8988T (cell line): ENCODE results near the gene ZNF273.
A peak's percentile ranks its signal among the peaks of the same experiment; 100 is the strongest.
"Not testable (repeated sequence)": the region's sequence is repeated elsewhere in the genome, so short reads cannot be mapped to it uniquely, and the experiment has no call there.

Experiments
- DNase-seq: peaks from one replicate; pipeline ENCODE4 v3.0.0; 2011

Gene ZNF273

DNA sequence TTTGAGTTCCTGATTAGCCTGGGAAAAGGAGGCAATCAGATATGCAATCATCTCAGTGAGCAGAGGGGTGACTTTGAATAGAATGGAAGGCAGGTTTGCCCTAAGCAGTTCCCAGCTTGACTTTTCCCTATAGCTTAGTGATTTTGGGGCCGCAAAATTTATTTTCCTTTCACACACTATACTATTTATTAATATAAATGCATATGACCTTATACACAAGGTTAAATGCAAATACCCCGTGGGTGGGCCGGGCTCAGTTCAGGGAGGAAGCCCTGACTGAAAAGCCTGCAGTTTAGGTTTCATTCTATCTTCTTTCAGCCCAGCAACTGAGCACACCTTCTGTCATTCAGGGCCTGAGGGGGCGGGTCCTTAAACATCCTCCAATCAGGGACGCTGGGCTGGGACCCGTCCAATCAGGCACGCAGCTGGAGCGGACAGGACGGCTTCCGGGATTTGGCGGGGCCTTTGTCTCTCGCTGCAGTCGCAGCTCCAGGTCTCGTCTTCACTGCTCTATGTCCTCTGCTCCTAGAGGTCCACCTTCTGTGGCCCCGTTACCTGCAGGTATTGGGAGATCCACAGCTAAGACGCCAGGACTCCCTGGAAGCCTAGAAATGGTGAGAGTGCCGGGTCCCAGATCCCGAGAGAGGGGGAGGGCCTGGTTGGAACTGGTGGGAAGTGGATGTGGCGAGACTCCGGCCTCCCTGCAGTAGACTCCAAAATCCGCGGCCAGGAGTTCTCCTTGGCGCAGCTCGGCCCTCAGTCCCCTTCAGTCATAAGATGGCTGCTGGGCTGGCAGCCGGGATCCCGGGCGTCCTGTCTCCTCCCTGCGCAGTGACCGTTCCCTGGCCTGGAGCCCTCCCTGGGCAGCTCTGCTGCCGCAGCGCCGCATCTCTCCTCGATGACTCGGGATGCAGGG, at the start of gene ZNF273:
Gene ZNF273 (plus strand): TSS at position 468 of the 916 bp plus-strand sequence. CDS start 45 bp downstream, at position 513.
- DNase-seq, result peak; percentile 26

GRCh38 chr7:64853679-64854078, 49.4 kb upstream of the ZNF273 start:
- DNase-seq, result no peak

- no peak for DNase-seq
These were observed 48.1 kb upstream of the ZNF273 start for GRCh38 chr7:64854969-64855368.

GRCh38 chr7:64863021-64863420, 40.1 kb upstream of the ZNF273 start:
- no peak for DNase-seq

DNA sequence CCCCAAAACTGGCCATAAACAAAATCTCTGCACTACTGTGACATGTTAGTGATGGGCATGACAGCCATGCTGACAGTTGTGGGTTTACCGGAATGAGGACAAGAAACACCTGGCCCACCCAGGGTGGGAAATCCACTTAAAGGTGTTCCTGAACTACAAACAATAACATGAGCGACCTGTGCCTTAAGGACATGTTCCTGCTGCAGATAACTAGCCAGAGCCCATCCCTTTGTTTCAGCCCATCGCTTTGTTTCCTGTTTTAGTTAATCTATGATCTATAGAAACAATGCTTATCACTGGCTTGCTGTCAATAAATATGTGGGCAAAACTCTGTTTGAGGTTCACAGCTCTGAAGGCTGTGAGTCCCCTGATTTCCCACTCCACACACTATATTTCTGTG, 39.5 kb upstream of the ZNF273 start:
- not testable (repeated sequence) for DNase-seq

GRCh38 chr7:64863969-64864368, 39.1 kb upstream of the ZNF273 start:
- DNase-seq, result no peak

DNA sequence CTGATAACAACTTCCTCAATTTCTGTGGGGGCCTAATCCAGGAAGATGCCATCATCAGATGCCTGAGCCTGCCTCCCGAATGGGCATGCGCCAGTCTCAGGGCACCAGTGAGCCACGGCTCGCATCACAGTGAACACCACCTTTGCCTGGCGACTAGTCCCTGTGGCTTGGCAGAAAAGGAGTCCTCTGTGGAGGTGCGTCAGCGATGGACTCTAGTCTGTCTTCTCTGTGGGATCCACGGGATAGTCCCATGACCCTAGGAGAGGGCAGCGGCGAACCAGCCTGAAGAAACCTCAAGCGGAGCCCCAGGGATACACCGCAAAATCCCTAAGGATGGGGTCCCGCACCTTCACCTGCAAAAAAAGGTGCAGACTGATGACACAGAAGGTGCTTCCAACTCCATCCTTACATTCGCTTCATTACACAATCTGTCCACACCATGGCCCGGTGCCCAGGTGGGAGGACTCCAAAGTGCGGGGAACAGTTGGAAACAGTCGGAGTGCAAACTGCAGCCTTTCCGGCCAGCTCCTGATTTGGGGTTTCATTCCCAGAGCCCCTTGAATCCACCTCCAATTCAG, 35.1 kb upstream of the ZNF273 start:
- DNase-seq, result no peak

DNA sequence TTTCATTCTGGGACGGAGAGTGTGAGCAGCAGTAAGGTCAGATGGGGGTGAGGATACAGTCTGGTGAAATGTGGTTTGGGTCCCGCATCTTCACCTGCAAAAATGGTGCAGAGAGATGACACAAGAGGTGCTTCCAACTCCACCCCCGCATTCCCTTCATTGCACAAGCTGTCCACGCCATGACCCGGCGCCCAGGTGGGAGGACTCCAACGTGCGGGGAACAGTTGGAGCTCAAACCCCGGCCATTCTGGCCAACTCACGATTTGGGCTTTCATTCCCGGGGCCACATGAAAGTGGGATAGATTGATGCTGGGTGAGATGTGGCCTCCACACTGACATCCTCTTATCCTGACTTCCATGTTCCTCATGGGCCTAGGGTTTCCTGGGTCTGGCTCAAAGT, 34.6 kb upstream of the ZNF273 start:
- DNase-seq, result no peak

GRCh38 chr7:64869121-64869725, 33.9 kb upstream of the ZNF273 start:
- no peak for DNase-seq

- no peak for DNase-seq
These were observed 33.0 kb upstream of the ZNF273 start for GRCh38 chr7:64869912-64870562.

DNA sequence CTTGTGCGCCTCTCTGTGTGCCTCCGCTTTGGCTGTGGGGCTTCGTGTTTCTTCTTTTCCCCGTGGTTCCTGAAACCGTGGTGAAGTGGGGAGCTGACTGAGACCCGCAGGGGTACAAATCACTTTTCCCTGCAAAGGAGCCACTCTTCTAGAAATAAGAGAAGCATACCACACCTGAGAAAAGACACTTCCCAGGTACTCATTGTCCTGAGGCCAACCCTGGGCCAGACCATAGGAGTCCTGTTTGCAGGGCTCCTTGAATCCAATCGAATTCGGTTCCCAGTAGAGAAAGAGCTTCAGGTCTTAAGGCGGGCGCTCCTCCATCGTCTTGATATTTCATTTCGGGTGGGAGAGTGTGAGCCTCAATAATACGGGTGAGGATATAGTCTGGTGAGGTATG, 32.4 kb upstream of the ZNF273 start:
- no peak for DNase-seq

DNA sequence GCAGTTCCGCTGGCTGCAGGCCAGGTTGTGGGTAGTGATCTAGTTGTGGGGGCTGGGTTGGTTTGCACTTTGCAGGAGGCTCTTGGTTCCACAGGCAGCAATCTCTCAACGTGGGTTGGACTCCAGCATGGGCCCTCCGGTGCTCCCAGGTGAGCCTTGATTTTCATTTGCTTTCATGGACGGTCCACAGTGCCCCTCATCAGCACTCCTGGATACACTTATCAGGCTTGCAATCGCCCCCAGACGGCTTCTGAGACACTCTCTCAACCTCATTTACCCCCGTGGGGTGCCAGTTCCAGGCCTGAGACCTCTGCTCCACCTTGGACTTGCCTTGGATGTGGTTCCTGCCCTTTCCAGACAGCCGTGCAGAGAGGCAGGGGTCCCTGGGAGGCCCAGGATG, 31.3 kb upstream of the ZNF273 start:
- no peak for DNase-seq

- no peak for DNase-seq
These were observed 30.5 kb upstream of the ZNF273 start for GRCh38 chr7:64872351-64873154.

DNA sequence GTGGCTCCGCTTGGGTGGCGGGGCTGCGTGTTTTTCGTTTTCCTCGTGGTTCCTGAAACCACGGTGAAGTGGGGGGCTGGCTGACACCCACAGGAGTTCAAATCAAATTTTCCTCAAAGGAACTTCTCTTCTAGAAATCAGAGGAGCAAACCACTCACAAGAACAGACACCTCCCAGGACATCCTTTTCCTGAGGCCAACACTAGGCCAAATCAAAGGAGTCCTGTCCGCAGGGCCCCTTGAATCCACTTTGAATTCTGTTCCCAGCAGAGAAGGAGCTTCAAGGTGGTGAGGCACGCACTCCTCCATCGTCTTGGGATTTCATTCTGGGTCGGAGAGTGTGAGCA, 29.9 kb upstream of the ZNF273 start:
- DNase-seq, result no peak

- no peak for DNase-seq
These were observed 29.6 kb upstream of the ZNF273 start for GRCh38 chr7:64873517-64873916.

DNA sequence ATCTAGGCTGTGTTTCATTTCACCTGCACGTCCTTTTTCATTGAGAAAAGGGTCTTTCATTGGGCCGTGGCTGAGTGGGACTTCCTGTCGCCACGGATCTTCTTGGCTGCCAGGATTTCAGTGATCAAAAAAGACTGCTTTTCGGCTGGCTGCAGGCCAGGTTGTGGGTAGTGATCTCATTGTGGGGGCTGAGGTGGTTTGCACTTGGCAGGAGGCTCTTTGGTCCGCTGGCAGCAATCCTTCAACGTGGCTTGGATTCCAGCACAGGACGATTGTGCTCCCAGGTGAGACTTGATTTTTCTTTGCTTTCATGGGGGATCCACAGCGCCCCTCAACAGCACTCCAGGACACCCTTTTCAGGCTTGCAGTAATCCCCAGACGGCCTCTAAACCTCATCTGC, 29.0 kb upstream of the ZNF273 start:
- no peak for DNase-seq

DNA sequence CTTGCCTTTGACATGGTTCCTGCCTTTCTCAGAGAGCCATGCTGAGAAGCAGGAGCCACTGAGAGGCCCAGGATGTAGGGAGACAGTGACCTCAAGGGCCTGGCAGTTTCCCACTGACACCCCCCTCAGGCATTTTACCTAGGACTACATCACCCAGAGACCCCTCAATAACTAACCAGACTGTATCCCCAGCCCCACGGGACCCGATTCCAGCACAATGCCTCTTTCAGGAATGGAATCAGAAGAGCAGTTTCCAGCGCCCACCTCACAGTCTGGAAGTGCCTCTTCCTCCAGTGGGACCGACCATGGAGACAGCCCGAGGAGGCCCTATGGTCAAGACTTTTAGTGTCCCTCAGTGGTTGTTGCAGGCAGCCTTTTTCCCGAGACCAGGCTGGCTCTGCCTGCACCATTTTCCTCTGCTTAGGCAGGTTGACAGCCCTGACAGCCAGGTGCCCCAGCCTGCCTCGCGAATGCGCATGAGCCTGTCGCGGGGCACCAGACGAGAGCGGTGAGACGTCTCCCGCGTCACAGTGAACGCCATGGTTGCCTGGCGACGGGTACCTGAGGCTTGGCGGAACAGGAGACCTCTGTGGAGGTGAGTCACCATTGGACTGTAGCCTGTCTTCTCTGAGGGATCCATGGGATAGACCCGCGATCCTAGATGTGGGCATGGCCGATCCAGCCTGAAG, 28.4 kb upstream of the ZNF273 start:
- no peak for DNase-seq

DNA sequence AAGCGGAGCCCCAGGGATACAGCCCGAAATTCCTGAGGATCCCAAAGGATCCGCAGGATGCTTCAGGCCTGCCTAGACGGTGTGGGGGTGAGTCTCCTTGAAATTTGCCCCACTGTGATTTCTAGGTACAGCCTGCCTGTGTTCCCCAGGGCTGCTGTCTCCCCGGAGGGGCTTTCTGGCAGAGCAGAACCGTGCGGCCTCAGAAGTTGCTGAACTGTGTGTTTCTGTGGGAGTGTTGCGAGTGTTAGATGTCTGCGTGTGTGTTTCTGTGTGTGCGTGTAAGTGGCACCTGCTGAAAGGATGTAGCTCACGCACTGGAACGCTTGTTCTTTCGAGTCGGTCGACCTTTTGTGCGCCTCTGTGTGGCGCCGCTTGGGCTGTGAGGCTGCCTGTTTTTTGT, 27.8 kb upstream of the ZNF273 start:
- DNase-seq, result no peak

DNA sequence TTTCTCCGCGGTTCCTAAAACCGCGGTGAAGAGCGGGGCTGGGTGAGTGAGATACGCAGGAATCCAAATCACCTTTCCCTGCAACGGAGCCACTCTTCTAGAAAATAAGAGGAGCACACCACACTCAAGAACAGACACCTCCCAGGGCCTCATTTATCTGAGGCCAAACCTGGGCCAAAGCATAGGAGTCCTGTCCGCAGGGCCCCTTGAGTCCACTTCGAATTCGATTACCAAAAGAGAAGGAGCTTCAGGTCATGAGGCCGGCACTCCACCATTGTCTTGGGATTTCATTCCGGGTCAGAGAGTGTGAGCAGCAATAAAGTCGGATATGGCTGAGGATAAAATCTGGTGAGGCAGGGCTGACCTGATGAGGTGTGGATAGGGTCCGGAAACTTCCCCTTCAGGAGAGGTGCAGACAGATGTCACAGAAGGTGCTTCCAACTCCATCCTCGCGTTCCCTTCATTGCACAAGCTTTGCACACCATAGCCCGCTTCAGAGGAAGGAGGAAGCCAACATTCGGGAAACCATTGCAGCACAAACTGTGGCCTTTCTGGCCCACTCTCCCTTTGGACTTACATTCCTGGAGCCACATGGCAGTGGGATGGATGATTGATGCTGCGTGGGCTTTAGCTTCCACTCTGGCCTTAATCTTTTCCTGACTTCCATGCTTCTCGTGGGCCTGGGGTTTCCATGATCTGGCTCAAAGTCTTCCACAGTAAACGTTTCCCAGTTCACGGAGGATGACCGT, 27.2 kb upstream of the ZNF273 start:
- DNase-seq, result no peak

GRCh38 chr7:64876792-64877713, 26.0 kb upstream of the ZNF273 start:
- no peak for DNase-seq
